Stomach (tissue), 4 donors: ENCODE measurements around the gene C16orf89.
"Not testable (repeated sequence)": the region's sequence is repeated elsewhere in the genome, so short reads cannot be mapped to it uniquely, and the experiment has no call there.

Experiments
- POLR2AphosphoS5 ChIP-seq, 3 donors: sonication (generic); formaldehyde crosslinking; IDR thresholded peaks; one replicate each; pipeline ENCODE4 v1.6.1; 2016; ENCODE audit warnings: antibody characterized with exemption in 3 of 3
- TF ChIP-seq, protein P1 (sequence below), 7 experiments: fragments of 450-650 bp in 4 of 7; fragments of 200-600 bp in 3 of 7; sonication (generic) in 3 of 7; IDR thresholded peaks; one replicate each; pipeline ENCODE4 v1.5.1; 2016 to 2019; ENCODE audit warnings: antibody characterized with exemption in 7 of 7, control low read depth in 2 of 7, mild to moderate bottlenecking in 1 of 7

DNA sequence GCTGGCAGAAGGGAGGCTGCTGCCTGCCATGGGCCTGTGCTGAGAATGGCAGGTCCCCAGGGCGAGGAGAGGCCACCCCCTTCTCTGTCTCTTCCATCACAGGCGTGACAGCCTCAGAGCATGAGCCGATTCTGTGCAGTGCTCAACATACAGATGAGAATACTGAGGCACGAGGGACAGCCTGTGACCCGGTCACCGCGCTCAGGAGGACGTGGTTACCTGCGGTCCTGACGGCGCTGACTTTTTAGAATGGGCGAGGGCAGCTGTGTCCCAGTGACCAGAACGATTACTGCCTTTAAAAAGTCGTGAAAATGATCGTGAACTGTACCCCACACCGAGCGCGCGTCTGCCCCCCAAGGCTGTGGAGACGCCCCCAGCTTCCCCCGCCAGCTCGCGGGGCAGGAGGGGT lies 31.3 kb upstream of the C16orf89 start:
- TF ChIP-seq, protein P1, sequence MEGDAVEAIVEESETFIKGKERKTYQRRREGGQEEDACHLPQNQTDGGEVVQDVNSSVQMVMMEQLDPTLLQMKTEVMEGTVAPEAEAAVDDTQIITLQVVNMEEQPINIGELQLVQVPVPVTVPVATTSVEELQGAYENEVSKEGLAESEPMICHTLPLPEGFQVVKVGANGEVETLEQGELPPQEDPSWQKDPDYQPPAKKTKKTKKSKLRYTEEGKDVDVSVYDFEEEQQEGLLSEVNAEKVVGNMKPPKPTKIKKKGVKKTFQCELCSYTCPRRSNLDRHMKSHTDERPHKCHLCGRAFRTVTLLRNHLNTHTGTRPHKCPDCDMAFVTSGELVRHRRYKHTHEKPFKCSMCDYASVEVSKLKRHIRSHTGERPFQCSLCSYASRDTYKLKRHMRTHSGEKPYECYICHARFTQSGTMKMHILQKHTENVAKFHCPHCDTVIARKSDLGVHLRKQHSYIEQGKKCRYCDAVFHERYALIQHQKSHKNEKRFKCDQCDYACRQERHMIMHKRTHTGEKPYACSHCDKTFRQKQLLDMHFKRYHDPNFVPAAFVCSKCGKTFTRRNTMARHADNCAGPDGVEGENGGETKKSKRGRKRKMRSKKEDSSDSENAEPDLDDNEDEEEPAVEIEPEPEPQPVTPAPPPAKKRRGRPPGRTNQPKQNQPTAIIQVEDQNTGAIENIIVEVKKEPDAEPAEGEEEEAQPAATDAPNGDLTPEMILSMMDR (IDR thresholded peaks at IDR 0.05): not testable (repeated sequence)
- TF ChIP-seq POLR2AphosphoS5 (IDR thresholded peaks at IDR 0.05): not testable (repeated sequence)
